Limb (tissue), 2 donors: Measurements from ENCODE around the gene MS4A6A.
"Not testable (repeated sequence)": the region's sequence is repeated elsewhere in the genome, so short reads cannot be mapped to it uniquely, and the experiment has no call there.

Experiments
- DNase-seq, 2 donors: peaks; one replicate each; pipeline ENCODE4 v3.0.0-alpha.2; 2016; ENCODE audit errors: extremely low spot score in 2 of 2

Gene MS4A6A, protein sequence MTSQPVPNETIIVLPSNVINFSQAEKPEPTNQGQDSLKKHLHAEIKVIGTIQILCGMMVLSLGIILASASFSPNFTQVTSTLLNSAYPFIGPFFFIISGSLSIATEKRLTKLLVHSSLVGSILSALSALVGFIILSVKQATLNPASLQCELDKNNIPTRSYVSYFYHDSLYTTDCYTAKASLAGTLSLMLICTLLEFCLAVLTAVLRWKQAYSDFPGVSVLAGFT

DNA sequence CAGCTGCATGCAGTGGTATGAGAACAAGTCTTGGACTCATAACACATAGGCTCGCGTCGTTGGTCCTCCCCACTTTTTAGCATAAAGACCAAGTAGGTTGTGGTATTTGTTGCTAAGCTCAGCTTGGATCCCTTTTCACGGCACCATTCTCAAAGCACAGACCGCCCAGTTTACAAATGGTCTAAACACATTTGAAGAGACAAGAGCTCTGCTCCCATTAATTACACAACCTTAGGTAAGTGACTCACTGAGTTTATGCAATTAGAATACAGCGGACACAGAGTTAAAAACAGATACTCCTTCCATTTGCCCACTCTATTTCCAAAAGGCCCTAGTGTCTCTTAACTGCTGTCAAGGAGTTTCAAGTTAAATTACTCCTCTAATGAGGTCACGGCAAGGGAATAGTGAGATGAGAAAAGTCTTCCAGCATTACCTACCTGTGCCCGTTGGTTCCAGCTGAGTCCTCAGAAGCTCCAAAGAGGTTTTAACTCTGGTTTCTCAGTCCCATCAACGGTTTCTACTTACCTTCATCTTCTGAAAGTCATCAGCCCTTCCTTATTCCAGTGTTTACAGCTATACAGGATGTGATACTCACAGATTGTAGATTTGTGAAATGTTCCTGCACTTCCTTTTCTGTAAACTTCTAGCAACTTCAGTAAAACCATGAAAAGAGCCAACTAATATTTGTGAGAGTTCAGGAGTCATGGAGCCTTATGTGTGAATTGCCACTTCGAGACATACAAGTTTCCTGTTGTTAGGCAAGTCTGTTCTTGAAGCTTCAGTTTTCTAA, at the start of gene MS4A6A:
Gene MS4A6A, minus strand, starts transcription at position 543 of the 790 bp plus-strand sequence. CDS start 1,356 bp downstream, outside the sequence.
- no peak for DNase-seq

DNA sequence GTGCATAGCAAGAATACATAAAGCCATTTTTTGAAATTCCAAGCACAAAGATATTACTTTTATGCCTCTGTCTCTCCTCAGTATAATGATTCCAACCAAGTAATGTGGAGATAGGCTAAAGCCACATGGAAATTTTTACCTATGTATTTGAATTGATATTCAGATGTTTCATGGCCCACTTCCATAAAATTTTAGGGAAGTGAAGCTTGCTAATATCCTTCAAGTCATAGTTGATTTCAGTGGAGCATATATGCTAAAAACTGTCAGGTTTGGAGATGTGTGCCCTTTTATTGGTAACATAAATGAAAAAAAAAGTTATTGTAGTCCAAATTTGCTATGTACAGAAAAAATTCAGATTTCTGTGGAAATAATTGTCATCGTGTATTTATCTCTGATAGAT, 47.8 kb upstream of the MS4A6A start:
- DNase-seq: no peak

DNA sequence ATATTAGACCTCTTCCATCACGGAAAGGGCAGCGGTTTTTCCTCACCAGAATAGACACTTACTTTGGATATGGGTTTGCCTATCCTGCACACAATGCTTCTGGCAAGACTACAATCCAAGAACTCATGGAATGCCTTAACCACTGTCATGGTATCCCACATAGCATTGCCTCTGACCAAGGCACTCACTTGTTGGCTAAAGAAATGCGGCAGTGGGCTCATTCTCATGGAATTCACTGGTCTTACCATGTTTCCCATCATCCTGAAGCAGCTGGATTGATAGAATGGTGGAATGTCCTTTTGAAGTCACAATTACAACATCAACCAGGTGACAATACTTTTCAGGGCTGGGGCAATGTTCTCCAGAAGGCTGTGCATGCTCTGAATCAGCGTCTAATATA, 39.3 kb upstream of the MS4A6A start:
- no peak for DNase-seq

DNA sequence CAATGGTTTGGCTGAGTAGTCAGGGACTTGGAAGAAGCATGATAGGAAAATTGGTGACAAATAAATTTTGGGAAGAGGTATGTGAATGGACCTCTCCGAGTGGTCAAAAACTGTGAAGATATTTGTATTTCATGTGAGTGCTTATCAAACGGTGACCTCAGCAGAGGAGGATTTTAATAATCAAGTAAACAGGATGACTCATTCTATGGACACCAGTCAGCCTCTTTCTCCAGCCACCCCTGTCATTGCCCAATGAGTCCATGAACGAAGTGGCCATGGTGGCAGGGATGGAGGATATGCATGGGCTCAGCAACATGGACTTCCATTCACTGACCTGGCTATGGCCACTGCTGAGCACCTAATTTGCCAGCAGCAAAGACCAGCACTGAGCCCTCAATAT, 38.8 kb upstream of the MS4A6A start:
- no peak for DNase-seq

DNA sequence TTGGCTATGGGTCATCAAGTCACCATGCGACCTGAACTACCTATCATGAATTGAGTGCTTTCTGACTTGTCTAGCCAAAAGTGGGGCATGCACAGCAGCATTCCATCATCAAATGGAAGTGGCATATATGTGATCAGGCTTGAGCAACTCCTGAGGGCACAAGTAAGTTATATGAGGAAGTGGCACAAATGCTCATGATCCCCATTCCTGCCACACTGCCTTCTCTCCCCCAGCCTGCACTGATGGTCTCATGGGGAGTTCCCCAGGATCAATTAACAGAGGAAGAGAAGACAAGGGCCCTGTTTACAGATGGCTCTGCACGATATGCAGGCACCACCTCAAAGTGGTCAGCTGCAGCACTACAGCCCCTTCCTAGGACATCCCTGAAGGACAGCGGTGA, 38.3 kb upstream of the MS4A6A start:
- DNase-seq: no peak

DNA sequence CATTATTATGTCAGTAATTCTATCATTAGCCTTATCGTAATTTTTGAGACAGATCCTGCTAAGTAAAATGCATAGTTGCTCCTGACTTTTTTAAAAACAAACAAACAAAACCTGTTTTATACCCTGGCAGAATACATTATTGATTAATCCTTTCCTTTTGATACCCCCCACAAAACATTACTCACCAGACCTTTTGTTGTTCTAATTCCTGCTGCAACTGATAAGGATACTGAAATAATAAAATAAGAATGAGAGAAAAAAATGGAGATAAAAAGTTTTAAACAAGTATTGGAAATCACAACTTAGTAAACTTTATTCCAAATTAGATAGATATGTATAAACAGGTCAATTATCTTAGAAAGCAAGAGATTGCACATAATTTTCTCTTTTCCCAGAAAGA, 31.5 kb upstream of the MS4A6A start:
- DNase-seq: no peak

DNA sequence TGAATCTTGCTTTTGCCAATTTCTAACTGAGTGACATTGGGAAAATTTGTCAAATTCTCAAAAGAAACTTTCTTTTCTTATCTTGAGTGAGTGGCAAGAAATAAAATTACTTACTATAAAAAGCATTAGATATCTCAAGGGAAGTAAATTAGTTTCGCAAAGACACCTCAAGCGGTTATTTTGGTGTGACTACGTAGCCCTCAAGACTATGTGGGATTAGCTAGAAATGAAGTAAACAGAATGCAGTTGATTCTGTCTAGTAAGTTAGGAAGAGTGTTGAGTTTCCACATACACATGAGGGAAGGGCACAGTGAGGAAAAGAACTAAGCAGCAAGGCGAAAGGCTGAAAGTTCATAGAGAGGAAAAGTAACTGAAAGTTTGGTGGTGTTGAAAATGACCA, 28.3 kb upstream of the MS4A6A start:
- DNase-seq: no peak

DNA sequence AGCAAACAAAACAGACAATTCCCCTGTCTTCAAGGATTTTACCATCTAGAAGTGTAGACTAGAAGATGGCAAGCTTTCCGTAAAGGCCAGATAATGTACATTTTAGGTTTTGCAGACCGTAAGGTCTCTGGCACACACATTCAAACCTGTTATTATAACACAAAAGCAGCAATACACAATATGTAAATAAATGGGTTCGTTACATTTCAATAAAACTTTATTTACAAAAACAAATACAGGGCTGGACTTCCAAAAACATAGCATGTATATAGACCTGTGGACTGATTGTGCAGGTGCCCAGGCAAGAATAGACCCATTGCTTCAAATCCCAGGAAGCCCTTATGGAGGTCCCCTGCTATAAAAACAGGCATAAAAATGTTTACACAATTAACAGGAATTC, 27.1 kb upstream of the MS4A6A start:
- no peak for DNase-seq

DNA sequence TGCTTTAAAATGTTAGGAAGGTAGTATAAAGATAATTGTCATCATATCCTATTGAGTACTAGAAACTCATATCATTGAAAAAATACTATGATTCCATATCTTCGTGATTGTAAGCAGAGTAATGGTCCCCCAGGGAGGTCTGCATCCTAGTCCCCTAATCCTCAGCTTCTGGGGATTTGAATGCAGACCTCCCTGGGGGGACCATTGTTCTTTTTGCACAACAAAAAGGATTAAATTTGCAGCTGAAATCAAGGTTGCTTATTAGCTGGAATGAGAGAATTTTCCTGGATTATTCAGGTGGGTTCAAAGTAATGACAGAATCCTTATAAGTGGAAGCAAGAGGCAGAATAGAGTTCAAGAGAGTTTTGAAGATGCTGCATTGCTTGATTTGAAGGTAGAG, 26.1 kb upstream of the MS4A6A start:
- DNase-seq: no peak

DNA sequence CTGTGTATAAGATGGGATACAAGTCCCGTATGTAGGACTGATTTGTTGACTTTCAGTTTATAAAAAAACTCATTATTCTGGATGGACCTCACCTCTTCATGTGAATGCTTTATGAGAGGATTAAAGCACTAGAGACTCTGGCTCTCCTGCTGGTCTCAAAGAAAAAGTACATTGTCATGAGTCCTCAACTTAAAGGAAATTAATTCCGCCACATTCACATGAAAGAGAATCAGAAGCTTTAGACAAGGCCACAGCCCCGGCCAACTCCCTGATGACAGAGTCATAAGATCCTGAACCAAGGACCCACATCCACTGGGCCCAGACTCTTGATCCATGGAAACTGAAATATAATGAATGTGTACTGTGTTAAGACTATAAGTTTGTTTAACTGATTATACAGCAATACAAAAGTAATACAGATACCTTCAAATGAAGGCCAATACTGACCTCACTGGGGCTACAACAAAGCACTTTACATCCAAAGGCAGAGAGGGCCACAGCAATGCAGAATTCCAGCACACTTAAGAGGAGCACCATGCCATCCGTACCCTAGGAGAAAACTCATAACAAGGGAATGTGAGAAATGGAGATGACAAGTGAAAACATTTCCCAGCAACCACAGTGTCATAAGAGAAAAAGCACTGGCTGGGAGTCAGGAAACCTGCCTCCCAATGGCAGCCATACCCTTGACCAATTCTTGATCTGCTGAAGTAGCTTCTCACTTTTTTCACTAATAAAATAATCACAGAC, 25.4 kb upstream of the MS4A6A start:
- DNase-seq: no peak

DNA sequence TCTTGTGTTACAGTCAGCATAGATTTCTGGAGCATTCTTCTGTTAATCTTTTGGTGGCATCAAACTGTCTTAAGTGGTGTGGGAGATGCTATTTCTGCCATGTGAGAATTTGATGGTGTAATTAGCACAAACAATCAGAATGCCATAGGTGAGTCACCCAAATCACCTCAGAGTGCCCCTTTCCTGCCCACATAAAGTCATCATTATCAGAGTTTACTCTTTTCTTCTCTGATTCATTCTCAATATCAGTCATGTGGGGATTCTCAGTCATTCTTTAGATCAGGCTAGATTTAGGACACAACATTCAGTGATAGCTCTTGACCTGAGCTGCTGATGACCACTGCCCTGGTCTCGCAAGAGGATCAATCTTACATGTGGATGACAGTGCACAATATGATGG, 23.7 kb upstream of the MS4A6A start:
- DNase-seq: no peak

DNA sequence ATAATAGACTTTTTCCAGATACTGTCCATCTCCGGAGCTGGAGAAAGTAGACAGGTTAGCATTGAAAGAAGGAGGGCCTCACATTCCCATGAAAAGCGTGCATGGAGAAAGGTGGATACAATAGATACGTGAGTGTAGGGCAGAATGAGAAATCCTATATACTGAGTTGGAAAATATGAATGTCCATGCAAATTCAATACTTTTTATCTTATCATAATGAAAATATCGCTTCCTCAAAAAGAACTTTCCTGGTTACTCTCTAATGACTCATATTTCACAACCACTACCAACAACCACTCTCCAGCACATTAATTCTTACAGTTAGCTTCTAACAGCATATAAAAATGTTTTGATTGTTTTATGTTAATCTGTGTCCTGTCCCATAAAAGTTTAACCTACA, 22.0 kb upstream of the MS4A6A start:
- DNase-seq: no peak

DNA sequence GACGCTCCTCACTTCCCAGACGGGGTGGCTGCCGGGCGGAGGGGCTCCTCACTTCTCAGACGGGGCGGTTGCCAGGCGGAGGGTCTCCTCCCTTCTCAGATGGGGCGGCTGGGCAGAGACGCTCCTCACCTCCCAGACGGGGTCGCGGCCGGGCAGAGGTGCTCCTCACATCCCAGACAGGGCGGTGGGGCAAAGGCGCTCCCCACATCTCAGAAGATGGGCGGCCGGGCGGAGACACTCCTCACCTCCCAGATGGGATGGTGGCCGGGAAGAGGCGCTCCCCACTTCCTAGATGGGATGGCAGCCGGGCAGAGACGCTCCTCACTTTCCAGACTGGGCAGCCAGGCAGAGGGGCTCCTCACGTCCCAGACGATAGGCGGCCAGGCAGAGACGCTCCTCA, 18.5 kb upstream of the MS4A6A start:
- DNase-seq: not testable (repeated sequence)

DNA sequence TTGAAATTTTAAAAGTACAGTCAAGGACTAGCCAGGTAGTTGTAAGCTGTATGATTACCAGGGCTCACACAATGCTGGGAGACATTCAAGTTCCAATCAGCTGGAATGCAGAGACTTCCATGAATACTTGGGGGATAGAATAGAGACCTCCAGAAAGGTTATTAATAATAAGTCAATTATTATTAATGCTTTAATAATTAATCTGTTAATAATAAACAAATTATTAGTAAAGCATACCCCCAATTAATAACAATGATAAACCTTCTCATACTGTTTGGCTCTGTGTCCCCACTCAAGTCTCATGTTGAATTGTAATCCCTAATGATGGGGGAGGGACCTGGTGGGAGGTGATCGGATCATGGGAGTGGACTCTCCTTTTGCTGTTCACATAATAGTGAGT, 14.6 kb upstream of the MS4A6A start:
- DNase-seq: no peak

DNA sequence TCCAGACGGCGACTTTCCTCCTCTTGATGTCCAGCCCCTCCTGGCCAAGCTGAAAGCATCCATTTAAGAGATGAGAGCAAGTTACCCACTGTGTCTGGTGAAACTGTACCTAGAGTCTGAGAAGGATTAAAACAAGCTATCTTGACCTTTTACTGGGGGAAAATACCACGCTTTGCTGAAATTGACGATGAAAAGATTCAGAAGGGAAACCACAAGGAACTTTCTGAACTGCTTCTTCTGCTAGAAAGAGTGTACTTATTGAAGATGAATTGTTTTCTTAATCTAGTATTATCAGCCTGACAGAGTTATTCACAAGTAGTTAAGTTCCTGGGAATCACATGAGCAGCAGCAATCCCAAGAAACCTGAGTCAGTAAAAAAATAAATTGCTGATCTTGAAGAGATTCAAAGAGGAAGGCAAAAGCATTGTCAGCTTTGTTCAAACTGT, 13.1 kb upstream of the MS4A6A start:
- no peak for DNase-seq

DNA sequence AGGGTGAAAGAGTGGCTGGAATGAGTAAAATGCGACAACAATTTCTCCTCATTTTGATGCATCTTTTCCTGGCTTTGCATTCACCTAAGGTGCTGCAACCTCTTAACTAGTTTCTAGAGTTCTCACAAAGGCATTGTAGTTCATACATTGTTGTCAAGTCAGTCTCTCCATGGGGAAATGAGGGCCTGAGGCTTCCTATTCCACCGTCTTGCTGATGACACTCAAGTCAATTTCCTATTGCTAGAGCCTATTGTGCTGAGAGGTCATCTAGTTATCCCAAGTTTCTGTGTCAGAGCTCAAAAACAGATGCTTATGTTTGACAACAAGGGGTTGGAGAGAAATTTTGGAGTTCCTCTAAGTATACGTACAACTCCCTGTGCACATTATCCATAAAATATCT, 11.6 kb upstream of the MS4A6A start:
- no peak for DNase-seq

DNA sequence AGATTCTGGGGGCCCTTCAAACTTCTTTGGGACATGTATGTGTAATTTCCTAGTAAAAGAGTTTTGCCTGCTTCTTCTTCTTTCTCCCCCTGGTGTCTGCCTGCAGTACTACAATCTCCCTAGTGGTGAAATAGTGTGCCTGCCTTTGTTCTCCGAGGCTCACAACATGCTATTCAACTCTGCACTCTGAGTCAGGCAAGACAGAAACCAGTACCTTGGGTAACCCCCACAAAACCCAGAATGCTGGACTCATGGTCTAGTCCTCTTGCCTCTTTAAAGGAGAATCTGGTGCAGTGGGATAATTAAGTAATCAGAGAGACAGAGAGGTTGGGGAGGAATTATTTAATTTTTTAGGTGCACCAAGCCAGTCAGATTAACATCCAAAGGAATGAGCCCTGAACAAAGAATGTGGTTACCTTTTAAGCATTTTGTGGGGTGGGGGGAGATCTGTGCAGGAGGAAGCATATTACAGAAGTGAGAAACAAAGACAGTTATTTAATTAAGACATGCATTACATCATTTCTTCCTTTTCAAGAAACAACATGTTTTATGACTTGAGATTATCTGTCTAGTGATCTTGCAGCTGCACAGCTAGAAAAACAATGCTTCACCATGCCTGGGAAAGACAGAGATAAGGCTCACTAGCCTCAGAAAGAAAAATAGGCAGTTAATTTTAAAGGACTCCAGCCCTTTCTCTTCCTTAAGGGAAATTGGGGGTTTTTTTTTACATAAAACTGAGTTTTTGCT, 11.0 kb upstream of the MS4A6A start:
- DNase-seq: peak in 1 of 2 donors; percentile 43

DNA sequence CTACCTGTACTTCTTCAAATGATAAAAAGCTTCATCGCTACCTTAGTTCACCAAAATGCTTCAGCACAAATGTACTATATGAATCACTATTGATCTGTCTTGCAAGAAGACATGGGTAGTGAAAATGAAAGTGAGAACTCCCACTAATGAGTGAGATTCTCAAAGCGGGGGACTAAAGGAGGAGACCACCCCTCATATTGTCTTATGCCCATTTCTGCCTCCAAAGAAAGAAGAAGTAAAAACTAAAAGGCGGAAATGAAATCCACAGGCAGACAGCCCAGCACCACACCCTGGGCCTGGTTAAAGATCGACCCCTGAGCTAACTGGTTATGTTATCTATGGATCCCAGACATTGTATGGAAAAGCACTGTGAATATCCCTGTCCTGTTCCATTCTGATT, 9.7 kb upstream of the MS4A6A start:
- DNase-seq: not testable (repeated sequence)

DNA sequence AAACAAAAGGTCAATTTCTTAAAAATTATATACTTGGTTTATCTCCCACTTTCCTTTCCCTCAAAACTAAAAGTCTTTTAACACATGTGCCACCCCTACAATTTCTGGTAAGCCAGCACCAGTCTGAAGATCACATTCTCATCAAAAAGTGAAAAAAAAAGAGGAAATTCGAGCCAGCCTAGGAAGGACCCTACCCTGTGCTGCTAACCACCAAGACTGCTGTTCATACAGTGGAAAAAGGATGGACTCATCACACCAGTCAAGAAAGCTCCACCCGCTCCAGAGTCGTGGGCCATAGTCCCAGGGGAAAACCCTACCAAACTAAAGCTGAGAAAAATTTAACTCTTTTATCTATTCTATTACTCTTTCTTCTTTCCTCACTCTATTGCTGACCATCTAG, 5.6 kb upstream of the MS4A6A start:
- DNase-seq: not testable (repeated sequence)

DNA sequence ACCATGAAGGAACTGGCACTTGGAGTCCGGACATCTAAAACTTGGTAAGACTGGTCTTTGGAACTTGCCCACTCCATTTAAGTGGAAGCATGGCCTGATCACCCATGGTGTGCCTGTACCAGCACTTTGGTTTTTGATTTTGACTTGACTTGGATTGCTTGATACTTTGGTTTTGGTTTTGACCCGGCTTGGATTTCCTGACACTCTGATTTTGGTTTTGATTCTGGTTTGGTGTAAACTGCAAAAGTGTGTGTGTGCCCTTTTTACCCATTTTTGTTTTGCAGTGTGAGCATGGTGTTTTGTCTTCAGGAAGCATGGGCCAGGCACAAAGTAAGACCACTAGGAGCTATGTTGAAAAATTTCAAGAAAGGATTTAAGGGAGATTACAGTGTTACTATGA, 3.2 kb upstream of the MS4A6A start:
- DNase-seq: not testable (repeated sequence)

DNA sequence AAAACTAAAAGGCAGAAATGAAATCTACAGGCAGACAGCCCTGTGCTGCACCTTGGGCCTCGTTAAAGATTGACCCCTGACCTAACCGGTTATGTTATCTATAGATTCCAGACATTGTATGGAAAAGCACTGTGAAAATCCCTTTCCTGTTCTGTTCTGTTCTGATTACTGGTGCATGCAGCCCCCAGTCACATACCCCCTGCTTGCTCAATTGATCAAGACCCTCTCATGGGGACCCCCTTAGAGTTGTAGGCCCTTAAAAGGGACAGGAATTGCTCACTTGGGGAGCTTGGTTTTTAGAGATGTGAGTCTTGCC, 2.6 kb upstream of the MS4A6A start:
- DNase-seq: not testable (repeated sequence)
